BE2C (cell line): ENCODE results near the gene MAP6D1.

Experiments used
- DNase-seq: peaks from one replicate; pipeline ENCODE4 v3.0.0-alpha.2; 2020
- H3K27me3 ChIP-seq: fragments of 250-450 bp; sonication (Bioruptor Pico); 2 replicates; pipeline ENCODE4 v1.5.1; 2020; ENCODE audit warnings: mild to moderate bottlenecking
- H3K36me3 ChIP-seq: fragments of 250-450 bp; sonication (Bioruptor Pico); 2 replicates; pipeline ENCODE4 v1.5.1; 2020; ENCODE audit warnings: mild to moderate bottlenecking
- H3K4me1 ChIP-seq: fragments of 250-450 bp; sonication (Bioruptor Pico); 2 replicates; pipeline ENCODE4 v1.5.1; 2020
- H3K4me3 ChIP-seq: 2 replicates; pipeline ENCODE4 v1.5.1; 2011; ENCODE audit warnings: low read depth, low read length
- H3K9me3 ChIP-seq: fragments of 250-450 bp; sonication (Bioruptor Pico); 2 replicates; pipeline ENCODE4 v1.5.1; 2020
- CTCF ChIP-seq: IDR thresholded peaks from 2 replicates; pipeline ENCODE4 v1.5.1; 2012; ENCODE audit warnings: mild to moderate bottlenecking, low read depth, low read length

MAP6D1 gene

GRCh38 chr3:183857863-183858262 lies 32.5 kb upstream of the MAP6D1 start:
- no peak overlapping the region for H3K4me3 ChIP-seq
- H3K4me1 ChIP-seq: no peaks in the 10 kb centered on the region
- H3K9me3 ChIP-seq: no peaks in the 10 kb centered on the region
- no peak for TF ChIP-seq CTCF
- no peaks in the 10 kb centered on the region for H3K27me3 ChIP-seq
- peaks cover 47% of the 10 kb centered on the region for H3K36me3 ChIP-seq
- no peak for DNase-seq

GRCh38 chr3:183854318-183855035 lies 29.1 kb upstream of the MAP6D1 start:
- Histone ChIP-seq H3K9me3 (no peaks in the 10 kb centered on the region), H3K4me1 (no peaks in the 10 kb centered on the region), H3K36me3 (peaks cover 40% of the 10 kb centered on the region), H3K4me3 (no peak overlapping the region), H3K27me3 (no peaks in the 10 kb centered on the region)
- DNase-seq: no peak
- no peak for TF ChIP-seq CTCF

GRCh38 chr3:183845608-183846288 lies 20.4 kb upstream of the MAP6D1 start:
- no peak for DNase-seq
- no peak overlapping the region for H3K4me3 ChIP-seq
- peaks cover 65% of the 10 kb centered on the region for H3K36me3 ChIP-seq
- no peaks in the 10 kb centered on the region for H3K27me3 ChIP-seq
- no peaks in the 10 kb centered on the region for H3K9me3 ChIP-seq
- no peak for TF ChIP-seq CTCF
- H3K4me1 ChIP-seq: no peaks in the 10 kb centered on the region

GRCh38 chr3:183845090-183845489 lies 19.7 kb upstream of the MAP6D1 start:
- Histone ChIP-seq H3K36me3 (peaks cover 65% of the 10 kb centered on the region), H3K4me3 (no peak overlapping the region), H3K9me3 (no peaks in the 10 kb centered on the region), H3K27me3 (no peaks in the 10 kb centered on the region), H3K4me1 (no peaks in the 10 kb centered on the region)
- TF ChIP-seq CTCF: no peak
- DNase-seq: no peak

- Histone ChIP-seq H3K4me3 (no peak overlapping the region), H3K27me3 (no peaks in the 10 kb centered on the region), H3K4me1 (no peaks in the 10 kb centered on the region), H3K9me3 (no peaks in the 10 kb centered on the region), H3K36me3 (peaks cover 66% of the 10 kb centered on the region)
- no peak for DNase-seq
- TF ChIP-seq CTCF: no peak
These were observed 19.2 kb upstream of the MAP6D1 start for GRCh38 chr3:183844606-183845005.

DNA sequence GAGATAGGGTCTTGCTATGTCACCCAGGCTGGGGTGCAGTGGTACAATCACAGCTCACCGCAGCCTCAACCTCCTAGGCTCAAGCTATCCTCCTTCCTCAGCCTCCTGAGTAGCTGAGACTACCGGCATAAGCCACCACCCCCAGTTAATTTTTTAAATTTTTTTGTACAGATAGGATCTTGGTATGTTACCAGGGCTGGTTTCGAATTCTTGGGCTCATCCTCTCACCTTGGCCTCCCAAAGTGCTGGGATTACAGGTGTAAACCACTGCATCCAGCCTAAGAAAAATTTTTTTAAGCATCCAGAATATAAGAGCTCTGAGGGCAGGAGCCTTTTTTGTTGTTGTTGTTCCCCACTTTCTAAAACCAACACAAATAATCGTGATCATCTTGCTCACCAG lies 14.4 kb upstream of the MAP6D1 start:
- peaks cover 68% of the 10 kb centered on the region for H3K36me3 ChIP-seq

More for the DNA sequence above, 14.4 kb upstream of the MAP6D1 start:
- DNase-seq: no peak
- Histone ChIP-seq H3K27me3 (no peaks in the 10 kb centered on the region), H3K9me3 (no peaks in the 10 kb centered on the region), H3K4me1 (no peaks in the 10 kb centered on the region), H3K4me3 (no peak overlapping the region)
- TF ChIP-seq CTCF: no peak
